Body of pancreas (tissue), 4 donors: ENCODE data around the gene TRIM16. TPM values are rescaled to one million over a fixed set of nuclear protein-coding genes. Genes with fewer than 3 reads are reported as not detected.
"Not testable (repeated sequence)": the region's sequence is repeated elsewhere in the genome, so short reads cannot be mapped to it uniquely, and the experiment has no call there.

ENCODE experiments used
- ATAC-seq: fragments of 150-250 bp; one replicate; pipeline ENCODE4 v1.9.1; 2016
- DNase-seq, 4 donors: peaks; one replicate each; pipeline ENCODE4 v3.0.0-alpha.2; 2019
- H3K27ac ChIP-seq, 4 donors: fragments of 200-600 bp; sonication (generic); 1 replicate in 3 of 4; 2 replicates in 1 of 4; pipeline versions ENCODE4 v1.5.1 to v1.6.1; 2016 to 2019; ENCODE audit warnings: mild to moderate bottlenecking in 1 of 4, mixed read lengths in 1 of 4, moderate library complexity in 1 of 4
- H3K27me3 ChIP-seq, 2 donors: fragments of 200-600 bp; sonication (generic); one replicate each; pipeline ENCODE4 v1.6.0; 2016; ENCODE audit warnings: mild to moderate bottlenecking in 1 of 2
- H3K36me3 ChIP-seq, 2 donors: fragments of 200-600 bp; sonication (generic); replicated peaks in 1 of 2; 2 replicates each; pipeline ENCODE4 v1.5.1; 2016; ENCODE audit warnings: low read depth in 2 of 2; ENCODE audit not compliant: insufficient read depth in 1 of 2
- H3K4me1 ChIP-seq: fragments of 200-600 bp; sonication (generic); one replicate; pipeline ENCODE4 v1.6.0; 2016
- H3K4me3 ChIP-seq, 2 donors: fragments of 200-600 bp; sonication (generic); 1 replicate in 1 of 2; 2 replicates in 1 of 2; pipeline ENCODE4 v1.5.1; 2016 to 2019
- H3K9me3 ChIP-seq, 3 donors: fragments of 200-600 bp; sonication (generic); 1 replicate in 2 of 3; 2 replicates in 1 of 3; pipeline ENCODE4 v1.5.1; 2016
- WGBS, 2 donors: methylation state at CpG; one replicate each; pipeline ENCODE4 v1.1.5; 2017; 5-methylcytosine and 5-hydroxymethylcytosine counted together
- intact Hi-C: fragments of 100-400 bp; cut with DNase I; formaldehyde crosslinking; loops from one replicate; pipeline ENCODE4 v1.15.1; 2023
- small RNA-seq: library from RNA; depleted of rRNA; stranded (forward); fragments of <200 nt; gene quantifications from one replicate; pipeline ENCODE3, GENCODE V24; 2016
- total RNA-seq, 2 donors: library from RNA; depleted of rRNA; stranded (reverse); fragments of >200 nt; gene quantifications; one replicate each; pipeline ENCODE4 v1.1.0, GENCODE V29; 2016

TRIM16 gene
- total RNA-seq, 2 donors from 2014 or later: 4.9 to 34.6 TPM

DNA sequence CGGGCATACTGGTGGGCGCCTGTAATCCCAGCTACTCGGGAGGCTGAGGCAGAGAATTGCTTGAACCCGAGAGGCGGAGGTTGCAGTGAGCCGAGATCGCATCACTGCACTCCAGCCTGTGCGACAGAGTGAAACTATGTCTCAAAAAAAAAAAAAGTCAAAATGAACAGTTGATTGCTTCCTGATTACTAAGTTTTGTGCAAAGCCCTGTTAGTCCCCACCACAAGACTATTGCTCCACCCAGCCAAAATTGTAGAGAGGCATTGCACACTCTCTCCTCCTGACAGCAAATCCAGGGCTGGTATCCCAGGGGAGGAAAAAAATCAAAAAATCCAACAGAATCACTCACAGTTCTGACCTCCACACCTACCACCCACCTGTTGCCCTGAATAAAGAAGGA lies 91.2 kb downstream of the TRIM16 start:
- DNase-seq, H3K4me3 ChIP-seq, H3K36me3 ChIP-seq, ATAC-seq, H3K27me3 ChIP-seq, H3K4me1 ChIP-seq, intact Hi-C loops, H3K9me3 ChIP-seq, H3K27ac ChIP-seq: not testable (repeated sequence)
- 75 to 90% methylated on average over 4 to 8 of the region's 8 CpGs for WGBS, 2 donors

DNA sequence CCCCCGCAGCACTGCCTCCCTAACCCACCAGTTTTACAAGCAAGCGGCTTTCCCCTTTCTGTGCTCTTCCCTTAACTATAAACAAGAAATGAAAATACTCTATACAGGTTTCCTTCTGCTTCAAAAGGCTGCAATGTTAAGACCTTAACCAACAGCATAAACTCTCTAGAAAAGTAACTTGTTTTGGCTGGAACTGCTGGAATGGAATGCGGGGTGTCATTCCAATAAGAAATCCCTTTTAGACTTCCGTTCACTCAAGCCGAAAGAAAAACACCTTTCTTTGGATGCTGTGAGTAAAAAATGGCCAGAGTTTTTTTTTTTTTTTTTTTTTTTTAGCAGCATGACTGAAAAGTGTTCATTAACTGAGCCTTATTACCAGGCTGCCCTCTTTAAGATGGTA lies 92.1 kb downstream of the TRIM16 start:
- H3K27ac ChIP-seq, DNase-seq: not testable (repeated sequence)

DNA sequence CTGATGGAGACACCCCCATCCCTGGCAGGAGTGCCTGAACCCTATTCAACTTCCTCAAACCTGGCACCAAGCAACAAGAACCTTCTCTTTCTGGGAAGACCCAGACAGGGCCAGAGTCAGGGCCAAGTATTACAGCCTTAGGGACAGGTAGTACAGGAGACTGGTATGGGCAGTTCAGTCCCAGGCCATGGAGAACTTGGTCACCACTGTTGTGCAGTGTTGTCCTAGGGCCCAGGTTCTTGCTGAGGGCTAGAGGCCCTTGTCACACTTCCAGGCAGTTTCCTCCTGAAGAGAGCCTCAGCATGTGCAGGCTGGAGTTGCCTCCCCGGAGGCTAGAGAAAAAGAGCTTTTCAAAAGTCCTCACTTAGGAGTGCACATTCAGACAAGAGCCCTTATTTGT lies 93.3 kb downstream of the TRIM16 start:
- H3K4me1 ChIP-seq, ATAC-seq, H3K27ac ChIP-seq, H3K4me3 ChIP-seq, H3K36me3 ChIP-seq, H3K9me3 ChIP-seq, H3K27me3 ChIP-seq, intact Hi-C loops, DNase-seq: not testable (repeated sequence)
- 100% methylated on average over 1 of the region's 1 CpG for WGBS, 2 donors

More for the DNA sequence above, 92.1 kb downstream of the TRIM16 start:
- H3K36me3 ChIP-seq, H3K27me3 ChIP-seq, H3K4me1 ChIP-seq, H3K4me3 ChIP-seq, ATAC-seq, H3K9me3 ChIP-seq, intact Hi-C loops: not testable (repeated sequence)
- WGBS, 2 donors: 69 to 75% methylated on average over 5 of the region's 5 CpGs

DNA sequence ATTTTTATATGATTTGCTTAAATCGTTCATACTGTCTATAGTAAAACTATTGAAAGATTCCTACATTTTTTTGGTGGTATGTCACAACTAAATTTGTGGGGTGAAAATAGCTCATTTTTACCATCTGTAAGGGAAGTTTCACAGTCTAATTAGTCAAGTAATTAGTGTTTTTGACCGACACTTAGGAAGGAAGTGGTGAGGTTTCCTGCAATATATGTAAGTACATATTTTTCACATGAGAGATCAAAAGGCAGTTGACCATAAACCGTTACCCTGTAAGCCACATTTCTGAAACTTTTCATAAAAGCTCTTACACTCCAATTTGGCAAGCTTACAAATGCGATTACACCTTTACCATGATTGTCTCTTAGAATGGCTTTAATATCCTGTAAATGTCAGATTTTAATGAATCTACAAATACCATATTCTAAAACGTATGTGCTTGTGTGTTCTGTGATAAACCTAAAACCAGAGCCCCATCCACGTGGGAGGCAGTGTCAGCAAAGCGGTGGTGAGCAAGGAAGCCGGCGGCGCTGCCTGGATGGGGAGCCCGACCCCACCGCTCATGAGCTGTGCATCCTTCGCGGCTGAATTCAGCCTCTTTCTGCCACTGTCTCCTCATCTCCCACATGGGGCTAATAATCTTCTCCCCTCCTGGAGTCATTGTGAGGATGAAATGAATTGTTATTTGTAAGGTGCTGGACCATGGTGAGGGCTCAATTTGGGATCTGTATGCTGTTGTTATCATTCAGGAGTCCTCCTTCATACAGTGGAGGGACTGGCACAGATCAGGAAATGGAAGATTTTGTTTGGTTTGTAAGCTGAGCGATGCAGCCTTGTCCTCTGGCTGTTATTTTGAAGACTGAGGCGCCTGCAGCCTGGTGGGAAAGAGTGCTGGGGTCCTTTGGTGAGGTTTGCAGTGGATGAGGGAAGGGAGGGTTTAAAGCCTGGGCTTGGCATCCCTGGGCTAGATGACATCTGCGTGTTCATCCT lies 94.3 kb downstream of the TRIM16 start:
- ATAC-seq, intact Hi-C loops: not testable (repeated sequence)

DNA sequence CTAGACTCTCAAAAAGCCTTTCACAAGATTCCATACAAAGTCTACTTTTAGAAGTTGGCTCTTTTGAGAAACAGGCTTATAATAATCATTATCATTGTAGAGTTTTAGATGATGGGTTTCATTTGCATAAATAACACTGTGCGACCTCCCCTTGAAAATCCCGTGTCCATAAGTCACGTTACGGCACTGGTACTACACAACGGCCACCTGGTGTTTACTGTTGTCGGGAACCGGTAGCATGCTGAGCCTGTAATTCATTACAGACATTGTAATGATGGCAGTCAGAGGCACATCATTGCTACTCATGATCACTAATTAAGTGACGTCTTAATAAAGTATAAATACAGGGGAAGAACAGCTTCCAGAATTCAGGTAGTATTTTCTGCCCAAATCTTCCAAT lies 96.1 kb downstream of the TRIM16 start:
- H3K4me1 ChIP-seq, DNase-seq, H3K27ac ChIP-seq, ATAC-seq, H3K36me3 ChIP-seq, H3K4me3 ChIP-seq, intact Hi-C loops, H3K27me3 ChIP-seq, H3K9me3 ChIP-seq: not testable (repeated sequence)
- WGBS, 2 donors: 82 to 88% methylated on average over 8 of the region's 8 CpGs

More for the DNA sequence above, 94.3 kb downstream of the TRIM16 start:
- not testable (repeated sequence) for H3K4me3 ChIP-seq, DNase-seq, H3K4me1 ChIP-seq, H3K27me3 ChIP-seq, H3K9me3 ChIP-seq, H3K36me3 ChIP-seq, H3K27ac ChIP-seq
- WGBS, 2 donors: 51 to 83% methylated on average over 13 to 14 of the region's 17 CpGs

DNA sequence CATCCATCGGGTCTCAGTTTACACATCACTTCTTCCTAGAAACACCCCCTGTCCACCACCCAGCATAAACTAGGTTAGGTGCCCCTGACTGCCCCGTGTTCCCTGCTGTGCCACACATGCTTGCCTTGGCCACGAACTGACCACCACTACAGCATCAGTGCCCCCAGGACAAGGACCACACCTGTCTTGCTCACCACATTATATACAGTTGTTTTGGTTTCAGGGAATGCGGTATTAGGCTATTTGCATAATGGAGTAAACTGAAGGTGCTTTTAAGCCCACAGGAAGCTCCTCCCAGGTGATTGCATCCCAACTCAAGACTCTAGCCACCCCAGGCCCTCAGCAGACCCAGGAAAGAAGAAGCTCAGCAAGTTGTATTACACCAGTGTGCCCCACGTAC lies 100.8 kb downstream of the TRIM16 start:
- WGBS, 2 donors: 51 to 67% methylated on average over 1 to 2 of the region's 5 CpGs
- H3K9me3 ChIP-seq, intact Hi-C loops, DNase-seq, H3K27ac ChIP-seq, H3K27me3 ChIP-seq, H3K36me3 ChIP-seq, H3K4me1 ChIP-seq, ATAC-seq, H3K4me3 ChIP-seq: not testable (repeated sequence)

DNA sequence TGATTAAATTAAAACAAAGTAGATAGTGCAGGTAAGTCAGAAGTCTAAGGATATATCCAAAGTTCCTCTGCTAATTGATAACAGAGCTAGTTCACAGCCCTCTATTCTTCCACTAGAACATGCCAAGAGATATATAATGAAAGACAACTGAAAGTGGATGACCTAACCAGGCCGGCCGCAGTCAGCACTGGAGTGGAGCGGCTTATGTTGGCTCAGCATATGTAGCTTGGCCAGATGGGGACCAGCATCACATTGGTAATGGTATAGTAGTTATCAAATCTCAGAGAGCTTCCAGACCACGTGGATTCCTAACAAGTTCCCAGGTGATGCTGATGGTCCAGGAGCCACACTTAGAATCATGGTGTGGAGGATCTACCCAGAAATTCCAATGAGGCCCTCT lies 102.6 kb downstream of the TRIM16 start:
- H3K4me1 ChIP-seq, H3K27ac ChIP-seq, H3K4me3 ChIP-seq, H3K36me3 ChIP-seq, DNase-seq, H3K9me3 ChIP-seq, ATAC-seq, H3K27me3 ChIP-seq, intact Hi-C loops: not testable (repeated sequence)
- 84% methylated on average over 3 of the region's 4 CpGs; no CpG with 5 or more reads in 1 of the 2 donors for WGBS, 2 donors

Small RNA genes within 50 kb of the gene (small RNA-seq; reads per million reads assigned to genes)
- gene AC005838.1 (not detected), gene ZNF29P (not detected)

Other genes starting within 250 kb of the TRIM16 start
- 10 to 100 TPM in 1 of 2 donors, 1 to 10 TPM in 1; 2.3 to 48.1 TPM for gene CDRT4, start 216.7 kb downstream of the TRIM16 start, total RNA-seq
- gene TVP23C, start 120.8 kb downstream of the TRIM16 start, total RNA-seq: 10 to 100 TPM; 31.4 to 53.7 TPM
- gene FBXW10B, start 64.6 kb downstream of the TRIM16 start, total RNA-seq: not detected
- gene ZNF286A, start 15.4 kb upstream of the TRIM16 start, total RNA-seq: 10 to 100 TPM in 1 of 2 donors, 1 to 10 TPM in 1; 4.7 to 14.5 TPM
- not detected for gene TBC1D26, start 48.0 kb upstream of the TRIM16 start, total RNA-seq